Measurements from ENCODE around the gene CHD2.
"Not testable (repeated sequence)": the region's sequence is repeated elsewhere in the genome, so short reads cannot be mapped to it uniquely, and the experiment has no call there.

- TF ChIP-seq CTCF, EP300 (IDR thresholded peaks at IDR 0.05): not testable (repeated sequence)
Observed at GRCh38 chr15:93062628-93063261, 162.6 kb downstream of the CHD2 start.

Data from upper lobe of left lung (tissue), 4 donors.